Measurements from ENCODE around the gene ELP4.

Gene ELP4

DNA sequence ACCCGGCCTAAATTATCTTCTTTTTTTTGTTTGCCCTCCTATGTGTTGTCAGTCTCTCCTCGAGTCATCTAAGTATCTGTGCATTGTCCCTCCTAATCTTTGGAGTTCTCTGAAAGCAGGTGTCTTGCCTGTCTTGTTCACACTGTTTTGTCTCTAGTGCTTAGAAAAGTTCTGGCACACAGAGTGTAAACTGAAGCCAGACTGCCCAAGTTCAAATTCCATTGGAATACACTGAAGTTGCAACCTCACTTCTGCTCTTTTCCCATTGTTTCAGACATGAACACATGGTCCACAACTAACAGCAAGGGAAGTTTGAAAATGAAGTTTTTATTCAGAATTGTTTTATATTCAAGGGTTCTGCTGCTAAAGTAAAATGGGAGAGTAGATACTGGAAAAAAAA is 262.8 kb downstream of the ELP4 start:
- no peak for DNase-seq (ENCODE audit: low read depth)
- H3K4me3 ChIP-seq (ENCODE audit: low read depth, low read length), result no peak overlapping the region
- TF ChIP-seq, protein P1, sequence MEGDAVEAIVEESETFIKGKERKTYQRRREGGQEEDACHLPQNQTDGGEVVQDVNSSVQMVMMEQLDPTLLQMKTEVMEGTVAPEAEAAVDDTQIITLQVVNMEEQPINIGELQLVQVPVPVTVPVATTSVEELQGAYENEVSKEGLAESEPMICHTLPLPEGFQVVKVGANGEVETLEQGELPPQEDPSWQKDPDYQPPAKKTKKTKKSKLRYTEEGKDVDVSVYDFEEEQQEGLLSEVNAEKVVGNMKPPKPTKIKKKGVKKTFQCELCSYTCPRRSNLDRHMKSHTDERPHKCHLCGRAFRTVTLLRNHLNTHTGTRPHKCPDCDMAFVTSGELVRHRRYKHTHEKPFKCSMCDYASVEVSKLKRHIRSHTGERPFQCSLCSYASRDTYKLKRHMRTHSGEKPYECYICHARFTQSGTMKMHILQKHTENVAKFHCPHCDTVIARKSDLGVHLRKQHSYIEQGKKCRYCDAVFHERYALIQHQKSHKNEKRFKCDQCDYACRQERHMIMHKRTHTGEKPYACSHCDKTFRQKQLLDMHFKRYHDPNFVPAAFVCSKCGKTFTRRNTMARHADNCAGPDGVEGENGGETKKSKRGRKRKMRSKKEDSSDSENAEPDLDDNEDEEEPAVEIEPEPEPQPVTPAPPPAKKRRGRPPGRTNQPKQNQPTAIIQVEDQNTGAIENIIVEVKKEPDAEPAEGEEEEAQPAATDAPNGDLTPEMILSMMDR (conservative IDR thresholded peaks at IDR 0.05; ENCODE audit: low read depth, low read length), result no peak

DNA sequence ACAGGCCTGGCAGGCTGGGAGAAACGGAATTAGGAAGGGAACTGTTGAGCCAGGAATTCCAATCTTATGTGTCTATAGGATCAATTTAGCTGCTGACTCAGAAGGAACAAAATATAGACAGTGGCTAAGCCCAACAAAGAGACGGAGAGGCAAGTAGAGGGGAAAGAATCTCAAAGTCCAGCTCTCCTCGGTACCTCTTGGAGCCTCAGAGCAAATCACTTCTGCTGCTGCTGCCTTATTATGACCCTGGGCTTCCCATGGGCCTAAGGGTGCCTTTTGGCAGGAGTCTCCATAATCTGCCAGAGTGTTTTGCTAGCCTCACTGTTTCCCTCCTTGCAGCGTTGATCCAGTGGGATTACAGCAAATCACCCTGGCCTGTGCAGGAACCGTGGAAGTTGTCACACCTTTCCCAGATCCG is 269.8 kb downstream of the ELP4 start:
- no peak overlapping the region for H3K4me3 ChIP-seq (ENCODE audit: low read depth, low read length)
- peak; percentile 31 for DNase-seq (ENCODE audit: low read depth)
- TF ChIP-seq, protein P1 (conservative IDR thresholded peaks at IDR 0.05; ENCODE audit: low read depth, low read length), result no peak

DNA sequence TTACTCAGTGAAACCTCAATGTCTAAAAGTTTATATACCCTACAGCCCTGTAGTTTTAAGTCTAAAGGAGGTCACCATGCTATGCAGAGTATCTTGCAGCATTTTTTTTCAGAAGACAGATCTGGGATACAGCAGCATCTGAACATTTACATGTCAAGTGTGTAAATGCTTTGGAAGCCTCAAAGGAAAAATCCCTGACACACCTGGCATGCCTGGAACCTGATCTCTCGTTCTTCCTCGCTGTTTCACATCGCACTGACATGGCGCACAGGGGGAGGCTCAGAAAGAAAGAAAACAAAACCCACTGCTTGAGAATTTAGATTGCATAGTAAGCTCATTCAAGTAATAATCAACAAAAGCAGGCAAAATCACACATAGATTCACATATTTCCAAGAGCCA is 270.5 kb downstream of the ELP4 start:
- TF ChIP-seq, protein P1 (conservative IDR thresholded peaks at IDR 0.05; ENCODE audit: low read depth, low read length), result no peak
- DNase-seq (ENCODE audit: low read depth), result no peak
- no peak overlapping the region for H3K4me3 ChIP-seq (ENCODE audit: low read depth, low read length)

DNA sequence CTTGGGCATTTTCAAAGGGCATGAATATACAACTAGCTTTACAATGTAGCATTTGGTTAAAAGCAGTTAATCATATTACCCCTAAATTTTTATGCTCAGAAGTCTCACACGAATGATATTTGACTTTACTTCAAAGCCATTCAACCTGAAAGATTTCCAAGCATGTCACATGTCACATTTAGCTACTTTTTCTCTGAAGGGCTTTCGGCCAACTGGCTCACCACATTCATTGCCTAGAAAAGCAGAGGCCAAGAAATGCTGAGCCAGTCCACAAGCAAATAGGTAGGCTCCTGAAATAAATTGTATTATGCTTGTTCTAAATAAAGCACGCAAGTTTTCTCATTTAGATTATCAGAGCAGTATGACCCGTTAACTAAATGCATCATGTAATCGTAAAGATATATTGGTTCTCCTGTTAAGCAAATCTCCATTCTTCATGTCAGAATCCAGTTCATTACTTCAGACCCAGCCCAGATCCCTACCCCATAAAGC is 271.0 kb downstream of the ELP4 start:
- TF ChIP-seq, protein P1 (conservative IDR thresholded peaks at IDR 0.05; ENCODE audit: low read depth, low read length), result no peak
- no peak overlapping the region for H3K4me3 ChIP-seq (ENCODE audit: low read depth, low read length)
- DNase-seq (ENCODE audit: low read depth), result no peak

DNA sequence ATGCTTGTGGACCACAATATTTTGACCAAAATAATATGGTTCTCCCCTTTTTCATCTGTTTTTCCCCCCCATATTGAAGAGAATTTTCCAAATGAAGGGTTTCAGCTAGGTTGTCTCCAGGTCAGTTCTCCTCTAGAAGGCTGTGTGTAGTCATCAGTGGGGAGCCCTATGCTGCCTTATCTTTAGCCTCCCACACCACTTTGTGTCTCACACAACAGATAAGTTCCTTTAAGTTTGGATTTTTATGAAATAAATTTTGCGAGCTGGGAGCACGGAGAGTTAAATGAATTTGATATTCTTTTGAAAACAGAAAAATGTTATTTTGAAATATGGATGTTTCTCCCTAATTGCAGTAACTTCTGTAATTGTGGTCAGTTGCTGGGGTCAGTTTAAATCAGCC is 272.7 kb downstream of the ELP4 start:
- no peak overlapping the region for H3K4me3 ChIP-seq (ENCODE audit: low read depth, low read length)
- TF ChIP-seq, protein P1 (conservative IDR thresholded peaks at IDR 0.05; ENCODE audit: low read depth, low read length), result no peak
- no peak for DNase-seq (ENCODE audit: low read depth)

DNA sequence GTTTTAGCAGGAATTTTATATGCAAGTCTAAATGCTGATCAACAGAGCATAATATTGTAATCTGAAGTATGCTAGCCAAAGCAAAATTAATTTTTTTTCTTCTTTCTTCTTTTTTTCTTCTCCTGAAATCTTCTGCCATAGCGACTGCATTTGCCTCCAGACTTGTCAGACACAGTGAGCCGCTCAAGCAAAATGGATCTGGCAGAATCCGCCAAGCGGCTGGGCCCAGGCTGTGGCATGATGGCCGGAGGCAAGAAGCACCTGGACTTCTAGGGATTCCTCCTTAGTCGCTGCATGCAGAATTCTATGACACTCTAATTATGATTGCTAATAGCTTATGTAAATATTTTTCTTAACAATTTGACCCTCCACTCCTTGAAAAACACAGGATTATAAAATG is 273.7 kb downstream of the ELP4 start:
- no peak for DNase-seq (ENCODE audit: low read depth)
- TF ChIP-seq, protein P1 (conservative IDR thresholded peaks at IDR 0.05; ENCODE audit: low read depth, low read length), result no peak

DNA sequence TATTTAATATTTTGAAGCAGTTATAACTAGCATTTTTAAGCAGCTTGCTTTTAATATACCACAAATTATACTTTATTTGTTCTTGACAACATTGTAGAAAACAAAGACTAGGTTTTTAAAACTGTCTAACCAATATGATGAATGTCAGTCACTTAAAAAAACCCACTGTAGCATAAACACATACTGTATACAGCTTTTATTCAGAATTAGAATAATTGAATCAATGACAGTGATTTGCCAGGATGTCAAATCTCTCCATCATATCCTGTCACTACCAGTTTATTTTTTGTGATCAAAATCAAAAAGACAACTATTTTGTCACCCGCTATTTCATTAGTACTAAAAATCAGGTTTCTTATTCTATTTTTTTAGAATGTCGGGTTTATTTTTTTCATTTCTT is 275.0 kb downstream of the ELP4 start:
- TF ChIP-seq, protein P1 (conservative IDR thresholded peaks at IDR 0.05; ENCODE audit: low read depth, low read length), result no peak
- no peak for DNase-seq (ENCODE audit: low read depth)
- H3K4me3 ChIP-seq (ENCODE audit: low read depth, low read length), result no peak overlapping the region

More for the DNA sequence above, 273.7 kb downstream of the ELP4 start:
- H3K4me3 ChIP-seq (ENCODE audit: low read depth, low read length), result no peak overlapping the region
